Central memory CD8-positive, alpha-beta T cell (primary cell): ENCODE data around the gene SHROOM2.
"Not testable (repeated sequence)": the region's sequence is repeated elsewhere in the genome, so short reads cannot be mapped to it uniquely, and the experiment has no call there.

Experiments used
- ATAC-seq: fragments of 150-1000 bp; cut with Tn5 transposase; replicated peaks from 2 replicates; pipeline ENCODE4 v1.10.0; 2022; ENCODE audit warnings: mild to moderate bottlenecking, moderate FRiP score, moderate number of reproducible peaks; ENCODE audit not compliant: poor library complexity, severe bottlenecking; ENCODE audit errors: extremely low read depth
- DNase-seq, 2 donors: peaks; one replicate each; pipeline ENCODE4 v3.0.0; 2021; ENCODE audit warnings: low spot score in 2 of 2
- H3K27ac Mint-ChIP-seq: one replicate; pipeline ENCODE4 v1.8.0; 2022; ENCODE audit warnings: low read depth, mild to moderate bottlenecking, moderate library complexity, mixed read lengths
- H3K27me3 Mint-ChIP-seq: one replicate; pipeline ENCODE4 v1.8.0; 2022; ENCODE audit warnings: mixed read lengths
- H3K36me3 Mint-ChIP-seq: one replicate; pipeline ENCODE4 v1.8.0; 2022; ENCODE audit warnings: mild to moderate bottlenecking, moderate library complexity, mixed read lengths; ENCODE audit not compliant: insufficient read depth
- H3K4me1 Mint-ChIP-seq: one replicate; pipeline ENCODE4 v1.8.0; 2022; ENCODE audit warnings: mixed read lengths
- H3K4me3 Mint-ChIP-seq: one replicate; pipeline ENCODE4 v1.8.0; 2022; ENCODE audit warnings: mild to moderate bottlenecking, moderate library complexity, mixed read lengths
- H3K9me3 Mint-ChIP-seq: one replicate; pipeline ENCODE4 v1.8.0; 2022; ENCODE audit warnings: mixed read lengths

The SHROOM2 gene

DNA sequence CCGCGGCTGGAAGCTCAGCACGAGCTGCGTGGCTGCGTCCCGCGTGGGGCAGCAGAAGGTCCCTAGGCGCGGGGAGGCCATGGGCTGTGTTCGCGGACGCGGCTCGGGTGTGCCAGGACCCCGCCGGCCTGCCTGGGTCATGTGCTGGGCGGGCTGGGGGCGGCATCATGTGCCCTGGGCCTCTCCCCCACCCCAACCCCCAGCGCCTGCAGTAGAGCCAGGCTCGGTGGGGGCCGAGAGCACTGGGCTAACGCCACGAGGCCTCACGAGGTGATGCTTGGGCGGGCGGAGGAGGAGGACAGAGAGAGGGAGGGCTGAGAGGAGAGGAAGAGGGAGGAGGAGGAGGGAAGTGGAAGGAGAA lies 20.5 kb upstream of the SHROOM2 start, which contains the start of gene GPR143:
Gene GPR143, minus strand, starts transcription at position 111 of the 361 bp plus-strand sequence. Its CDS starts 30 bp downstream, at position 81.
- H3K27me3 Mint-ChIP-seq: peaks cover 2% of the 10 kb centered on the region
- no peak within 1 kb of the TSS for H3K27ac Mint-ChIP-seq
- H3K36me3 Mint-ChIP-seq: no peaks in the 10 kb centered on the region
- ATAC-seq (no peak), DNase-seq (no peak)
- no peak within 1 kb of the TSS for H3K4me3 Mint-ChIP-seq
- no peaks in the 10 kb centered on the region for H3K4me1 Mint-ChIP-seq
- no peaks in the 10 kb centered on the region for H3K9me3 Mint-ChIP-seq

GRCh38 chrX:9767375-9767774 lies 18.9 kb upstream of the SHROOM2 start:
- no peaks in the 10 kb centered on the region for H3K4me1 Mint-ChIP-seq
- no peak overlapping the region for H3K27ac Mint-ChIP-seq
- no peak overlapping the region for H3K4me3 Mint-ChIP-seq
- no peaks in the 10 kb centered on the region for H3K36me3 Mint-ChIP-seq
- H3K27me3 Mint-ChIP-seq: peaks cover 9% of the 10 kb centered on the region
- DNase-seq (no peak), ATAC-seq (no peak)
- H3K9me3 Mint-ChIP-seq: no peaks in the 10 kb centered on the region

DNA sequence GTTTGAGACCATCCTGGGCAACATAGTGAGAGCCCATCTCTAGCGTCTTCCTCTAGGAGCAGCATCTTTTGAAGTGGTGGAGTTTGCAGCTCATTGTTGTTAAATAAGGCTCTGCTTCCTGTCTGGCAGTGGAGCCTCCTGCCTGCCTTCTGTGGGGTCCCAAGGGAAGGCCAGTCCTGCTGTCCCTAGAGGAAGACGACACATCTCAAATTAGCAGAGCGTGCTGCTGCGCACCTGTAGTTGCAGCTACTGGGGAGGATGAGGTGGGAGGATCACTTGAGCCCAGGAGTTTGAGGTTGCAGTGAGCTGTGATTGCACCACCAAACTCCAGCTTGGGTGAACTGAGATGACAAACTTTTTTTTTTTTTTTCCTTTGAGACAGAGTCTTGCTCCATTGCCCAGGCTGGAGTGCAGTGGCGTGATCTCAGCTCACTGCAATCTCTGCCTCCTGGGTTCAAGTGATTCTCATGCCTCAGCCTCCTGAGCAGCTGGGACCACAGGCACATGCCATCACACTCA lies 17.8 kb upstream of the SHROOM2 start:
- H3K4me1 Mint-ChIP-seq, H3K27ac Mint-ChIP-seq, DNase-seq, H3K4me3 Mint-ChIP-seq, H3K36me3 Mint-ChIP-seq, H3K27me3 Mint-ChIP-seq, H3K9me3 Mint-ChIP-seq, ATAC-seq: not testable (repeated sequence)

DNA sequence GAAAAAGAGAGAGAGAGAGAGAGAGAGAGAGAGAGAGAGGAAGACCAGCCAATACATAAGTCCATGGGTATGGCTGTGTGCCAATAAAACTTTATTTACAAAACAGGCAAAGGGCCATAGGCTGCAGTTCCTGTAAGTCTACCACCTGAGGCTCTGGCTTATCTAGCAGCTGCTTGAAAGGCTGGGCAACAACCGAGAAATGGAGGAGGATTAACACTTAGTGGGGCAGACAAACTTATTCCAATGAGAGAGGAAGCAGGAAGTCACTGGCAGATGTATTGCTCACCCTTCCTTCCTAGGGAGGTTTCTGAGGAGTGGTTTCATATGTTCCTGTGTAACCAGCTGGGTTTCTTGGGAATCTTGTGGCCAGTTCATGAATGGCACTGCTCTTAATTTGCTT lies 15.9 kb upstream of the SHROOM2 start:
- no peak for DNase-seq
- Mint-ChIP-seq H3K36me3 (no peaks in the 10 kb centered on the region), H3K9me3 (no peaks in the 10 kb centered on the region), H3K27me3 (peaks cover 15% of the 10 kb centered on the region), H3K4me3 (no peak overlapping the region), H3K27ac (no peak overlapping the region), H3K4me1 (no peaks in the 10 kb centered on the region)
- ATAC-seq: no peak

GRCh38 chrX:9772943-9773342 lies 13.3 kb upstream of the SHROOM2 start:
- Mint-ChIP-seq H3K27ac (no peak overlapping the region), H3K4me3 (no peak overlapping the region), H3K27me3 (peaks cover 20% of the 10 kb centered on the region), H3K4me1 (no peaks in the 10 kb centered on the region), H3K9me3 (no peaks in the 10 kb centered on the region), H3K36me3 (no peaks in the 10 kb centered on the region)
- DNase-seq (no peak), ATAC-seq (no peak)

GRCh38 chrX:9775930-9776329 lies 10.3 kb upstream of the SHROOM2 start:
- no peaks in the 10 kb centered on the region for H3K9me3 Mint-ChIP-seq
- no peak for ATAC-seq
- H3K27ac Mint-ChIP-seq: no peak overlapping the region
- no peak for DNase-seq
- no peak overlapping the region for H3K4me3 Mint-ChIP-seq
- no peaks in the 10 kb centered on the region for H3K36me3 Mint-ChIP-seq
- peaks cover 20% of the 10 kb centered on the region for H3K27me3 Mint-ChIP-seq
- H3K4me1 Mint-ChIP-seq: no peaks in the 10 kb centered on the region

DNA sequence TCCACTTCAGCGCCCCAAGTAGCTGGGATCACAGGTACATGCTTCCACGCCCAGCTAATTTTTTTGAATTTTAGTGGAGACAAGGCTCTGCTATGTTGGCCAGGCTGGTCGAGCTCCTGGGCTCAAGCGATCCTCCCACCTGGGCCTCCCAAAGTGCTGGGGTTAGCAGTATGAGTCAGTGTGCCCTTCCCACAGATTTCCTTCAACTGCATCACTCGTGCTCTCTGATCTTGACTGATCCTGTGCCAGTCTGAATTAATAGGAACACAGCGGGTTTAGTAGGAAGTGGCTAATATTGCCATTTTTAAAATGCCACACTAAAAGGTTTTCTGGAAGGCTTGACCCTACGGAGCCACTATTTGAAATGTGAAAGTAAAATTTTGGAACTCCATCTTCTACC lies 4.3 kb upstream of the SHROOM2 start:
- Mint-ChIP-seq H3K36me3 (no peaks in the 10 kb centered on the region), H3K9me3 (no peaks in the 10 kb centered on the region), H3K27ac (no peak overlapping the region), H3K27me3 (no peaks in the 10 kb centered on the region), H3K4me1 (no peaks in the 10 kb centered on the region), H3K4me3 (no peak overlapping the region)
- DNase-seq (no peak), ATAC-seq (no peak)

DNA sequence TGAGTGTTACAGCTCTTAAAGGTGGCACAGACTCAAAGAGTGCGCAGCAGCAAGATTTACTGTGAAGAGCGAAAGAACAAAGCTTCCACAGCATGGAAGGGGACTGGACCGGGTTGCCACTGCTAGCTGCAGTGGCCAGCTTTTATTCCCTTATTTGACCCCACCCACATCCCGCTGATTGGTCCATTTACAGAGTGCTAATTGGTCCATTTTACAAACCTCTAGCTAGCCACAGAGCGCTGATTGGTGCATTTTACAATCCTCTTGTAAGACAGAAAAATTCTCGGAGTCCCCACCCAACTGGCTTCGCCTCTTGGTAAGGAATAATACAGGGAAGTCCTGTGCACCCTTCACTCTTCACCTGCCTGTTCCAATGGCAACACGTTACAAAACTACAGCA lies 1.9 kb upstream of the SHROOM2 start:
- Mint-ChIP-seq H3K4me1 (no peaks in the 10 kb centered on the region), H3K27ac (no peak overlapping the region), H3K36me3 (no peaks in the 10 kb centered on the region), H3K4me3 (no peak overlapping the region), H3K9me3 (no peaks in the 10 kb centered on the region), H3K27me3 (peaks cover 18% of the 10 kb centered on the region)
- DNase-seq: no peak
- no peak for ATAC-seq

GRCh38 chrX:9785254-9785943 lies 830 bp upstream of the SHROOM2 start:
- ATAC-seq: no peak
- Mint-ChIP-seq H3K9me3 (no peaks in the 10 kb centered on the region), H3K27ac (no peak overlapping the region), H3K36me3 (no peaks in the 10 kb centered on the region), H3K4me3 (no peak overlapping the region), H3K27me3 (peaks cover 18% of the 10 kb centered on the region), H3K4me1 (no peaks in the 10 kb centered on the region)
- no peak for DNase-seq

DNA sequence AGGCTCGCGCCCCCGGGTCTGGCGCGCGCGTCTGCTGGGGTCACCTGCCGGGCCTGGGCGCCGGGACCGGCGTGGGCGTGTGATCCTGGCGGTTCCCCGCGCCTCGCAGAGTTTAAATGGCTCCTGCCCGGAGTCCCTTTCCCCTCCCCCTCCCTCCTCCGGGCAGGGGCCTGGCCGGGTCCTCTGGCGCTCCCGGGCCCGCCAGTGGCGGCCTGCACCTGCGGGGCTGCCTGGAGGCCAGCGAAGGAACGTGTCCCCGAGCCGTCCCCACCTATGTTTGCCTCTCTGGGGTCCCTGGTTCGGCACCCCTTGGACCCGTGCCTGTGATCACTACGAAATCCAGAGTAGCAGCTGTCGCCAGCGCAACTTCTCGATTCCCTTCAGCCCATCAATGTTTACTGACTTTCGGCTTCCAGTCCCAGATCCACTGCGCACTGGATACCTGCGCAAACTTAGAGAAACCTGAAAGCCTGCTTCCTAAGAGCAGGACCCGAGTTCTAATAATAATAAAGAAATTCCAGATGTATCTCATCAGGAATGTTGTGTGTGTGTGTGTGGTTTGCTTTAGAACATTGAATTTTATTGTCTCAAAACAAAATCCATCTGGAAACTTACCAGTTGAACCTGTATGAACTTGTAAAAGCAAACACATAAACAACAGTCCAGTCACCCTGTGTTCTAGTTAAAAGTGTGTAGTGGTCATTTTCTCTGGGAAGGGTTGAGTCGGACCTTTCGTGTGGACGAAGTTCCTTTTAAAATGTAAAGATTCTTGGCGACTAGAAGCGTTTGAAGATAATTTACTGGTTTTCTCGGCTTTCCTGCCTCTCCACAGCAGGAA lies 788 bp downstream of the SHROOM2 start:
- Mint-ChIP-seq H3K4me3 (no peak overlapping the region), H3K27ac (no peak overlapping the region), H3K4me1 (no peaks in the 10 kb centered on the region), H3K9me3 (no peaks in the 10 kb centered on the region), H3K27me3 (peaks cover 18% of the 10 kb centered on the region), H3K36me3 (no peaks in the 10 kb centered on the region)
- ATAC-seq (no peak), DNase-seq (no peak)

DNA sequence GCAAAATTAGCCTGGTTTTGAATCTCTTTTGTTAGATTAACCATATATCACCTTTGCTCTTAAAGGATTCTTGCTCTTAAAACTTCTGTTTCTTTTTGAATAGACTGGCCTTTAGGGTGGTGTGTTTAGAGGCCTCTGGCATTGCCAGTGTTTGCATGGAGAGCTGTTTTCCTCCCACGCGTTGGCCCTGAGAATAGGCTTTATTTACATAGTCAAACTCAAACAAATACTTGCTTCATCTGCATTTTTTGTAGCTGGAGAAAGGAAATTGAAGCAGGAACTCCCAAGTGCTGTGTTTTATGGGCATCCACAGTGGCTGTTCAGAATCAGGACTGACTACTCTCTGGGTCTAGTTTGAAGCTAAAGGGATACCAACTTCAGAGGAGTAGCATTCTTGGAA lies 2.7 kb downstream of the SHROOM2 start:
- no peak for DNase-seq
- H3K36me3 Mint-ChIP-seq: no peaks in the 10 kb centered on the region

DNA sequence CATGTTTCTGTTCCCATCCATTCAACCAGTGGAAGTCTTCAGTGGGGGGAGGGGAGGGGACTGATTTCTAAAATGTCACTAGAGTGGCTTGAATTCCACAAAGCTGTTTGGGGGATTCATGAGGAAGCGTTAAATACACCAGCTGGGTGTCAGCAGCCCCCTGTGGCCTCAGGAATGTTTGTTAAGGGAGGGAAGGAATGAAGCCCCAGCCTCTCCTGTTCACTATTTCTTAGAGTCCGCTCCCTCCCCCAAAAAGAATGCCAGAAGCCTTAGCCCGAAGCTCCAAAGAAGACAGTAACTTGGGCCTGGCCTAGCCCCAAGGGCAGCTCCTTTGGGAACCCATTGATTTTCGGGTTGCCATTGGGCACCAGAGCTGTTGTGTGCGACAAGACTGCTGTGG lies 3.3 kb downstream of the SHROOM2 start:
- H3K9me3 Mint-ChIP-seq: no peaks in the 10 kb centered on the region
- ATAC-seq (no peak), DNase-seq (no peak)
- peaks cover 18% of the 10 kb centered on the region for H3K27me3 Mint-ChIP-seq
- H3K27ac Mint-ChIP-seq: no peak overlapping the region
- H3K4me3 Mint-ChIP-seq: no peak overlapping the region
- no peaks in the 10 kb centered on the region for H3K4me1 Mint-ChIP-seq
- H3K36me3 Mint-ChIP-seq: no peaks in the 10 kb centered on the region

More for the DNA sequence above, 2.7 kb downstream of the SHROOM2 start:
- Mint-ChIP-seq H3K4me3 (no peak overlapping the region), H3K4me1 (no peaks in the 10 kb centered on the region), H3K27me3 (peaks cover 18% of the 10 kb centered on the region), H3K9me3 (no peaks in the 10 kb centered on the region), H3K27ac (no peak overlapping the region)
- ATAC-seq: no peak

- Mint-ChIP-seq H3K27ac (no peak overlapping the region), H3K4me3 (no peak overlapping the region), H3K27me3 (peaks cover 18% of the 10 kb centered on the region), H3K36me3 (no peaks in the 10 kb centered on the region), H3K9me3 (no peaks in the 10 kb centered on the region), H3K4me1 (no peaks in the 10 kb centered on the region)
- ATAC-seq: no peak
- DNase-seq: no peak
These were observed 4.6 kb downstream of the SHROOM2 start for GRCh38 chrX:9790866-9791265.
